HG03103 (cell line): ENCODE results near the gene SWAP70.

Experiments
- ATAC-seq: cut with Tn5 transposase; IDR thresholded peaks from one replicate; pipeline ENCODE4 v1.9.1; 2021; ENCODE audit warnings: low read depth; ENCODE audit not compliant: unreplicated experiment

SWAP70 gene

DNA sequence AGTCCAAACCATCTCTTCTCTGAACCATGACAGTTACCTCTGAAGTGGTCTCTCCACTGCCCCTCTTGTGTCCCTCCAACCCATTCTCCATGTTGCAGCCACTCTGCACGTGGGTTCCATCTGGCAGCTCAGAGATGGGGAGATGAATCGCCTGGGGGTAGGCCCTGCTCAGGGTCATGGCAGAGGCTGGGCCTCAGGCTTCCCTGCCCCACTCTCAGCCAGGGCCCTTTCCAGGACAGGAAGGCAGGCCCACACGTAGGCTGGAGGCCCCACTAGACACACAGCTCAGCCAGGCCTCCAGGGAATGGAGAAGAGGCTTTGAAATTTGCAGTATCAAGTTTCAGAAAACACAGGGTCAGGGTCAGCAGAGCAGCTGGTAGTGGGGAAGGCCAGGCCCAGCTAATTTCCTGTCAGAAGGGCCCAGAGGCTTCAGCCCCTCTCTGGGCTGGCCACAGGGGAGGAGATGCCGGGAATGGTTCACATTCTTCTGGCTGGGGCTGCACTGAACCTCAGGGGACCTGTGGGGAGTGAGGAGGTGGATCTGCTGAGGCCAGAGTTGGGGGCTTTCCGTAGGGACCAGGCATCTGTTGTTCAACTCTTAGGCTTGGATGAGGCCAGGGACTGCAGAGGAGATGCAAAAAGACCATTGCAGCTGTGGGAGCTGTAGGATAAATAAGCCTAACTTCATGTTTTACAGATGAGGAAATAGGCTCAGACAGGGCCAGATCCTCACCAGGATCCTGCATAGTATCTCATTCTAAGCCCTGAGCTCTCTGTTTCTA is 101.6 kb downstream of the SWAP70 start:
- no peak for ATAC-seq

- ATAC-seq = no peak
These were observed 105.7 kb downstream of the SWAP70 start for GRCh38 chr11:9769621-9770020.

DNA sequence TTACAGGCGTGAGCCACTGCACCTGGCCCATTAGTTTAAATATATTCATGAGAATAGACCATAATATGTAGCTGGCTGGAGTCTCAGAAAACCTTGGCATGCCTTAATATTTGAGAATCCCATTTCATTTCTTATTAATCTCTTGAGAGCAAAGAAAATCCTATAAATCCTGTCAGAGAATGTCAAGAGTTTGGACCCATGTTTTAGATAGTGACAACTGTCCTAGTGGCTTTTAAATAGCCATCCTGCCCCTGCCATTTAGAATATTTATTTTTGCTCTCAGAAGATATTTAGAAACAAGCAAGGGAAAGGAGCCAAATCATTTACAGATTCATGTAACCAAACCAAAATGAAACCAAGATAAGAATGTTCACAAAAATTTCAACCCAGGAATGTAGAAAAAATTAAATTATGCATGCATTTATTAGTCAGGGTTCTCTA is 107.2 kb downstream of the SWAP70 start:
- no peak for ATAC-seq

DNA sequence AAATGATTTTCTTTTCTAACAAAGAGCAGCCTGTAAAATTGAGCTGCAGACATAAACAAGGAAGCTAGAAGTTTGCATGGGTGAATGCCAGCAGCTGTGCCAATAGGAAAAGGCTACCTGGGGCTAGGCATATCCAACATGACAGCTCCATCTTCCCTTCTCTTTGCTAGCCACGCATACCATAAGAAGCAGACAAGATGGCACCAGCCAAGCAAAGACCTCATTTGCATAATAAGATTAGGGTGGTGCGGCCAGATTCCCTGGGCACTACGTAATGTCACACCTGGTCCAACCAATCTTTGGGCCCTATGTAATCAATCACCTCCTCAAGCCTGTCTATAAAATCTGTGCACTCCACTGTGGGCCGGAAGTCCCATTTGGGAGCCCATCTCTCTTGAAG is 108.3 kb downstream of the SWAP70 start:
- ATAC-seq = no peak

DNA sequence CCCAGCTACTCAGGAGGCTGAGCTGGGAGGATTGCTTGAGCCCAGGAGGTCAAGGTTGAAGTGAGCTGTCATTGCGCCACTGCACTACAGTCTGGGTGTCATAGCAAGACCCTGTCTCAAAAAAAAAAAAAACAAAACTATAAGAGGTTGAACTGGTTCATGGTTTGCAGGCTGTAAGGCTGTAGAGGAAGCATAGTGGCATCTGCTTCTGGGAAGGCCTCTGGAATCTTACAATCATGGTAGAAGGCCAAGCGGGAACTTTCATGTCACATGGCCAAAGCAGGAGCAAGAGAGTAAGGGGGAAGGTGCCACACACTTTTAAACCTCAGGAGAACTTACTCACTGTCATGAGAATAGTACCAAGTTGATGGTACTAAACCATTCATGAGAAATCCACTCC is 109.6 kb downstream of the SWAP70 start:
- ATAC-seq = no peak

DNA sequence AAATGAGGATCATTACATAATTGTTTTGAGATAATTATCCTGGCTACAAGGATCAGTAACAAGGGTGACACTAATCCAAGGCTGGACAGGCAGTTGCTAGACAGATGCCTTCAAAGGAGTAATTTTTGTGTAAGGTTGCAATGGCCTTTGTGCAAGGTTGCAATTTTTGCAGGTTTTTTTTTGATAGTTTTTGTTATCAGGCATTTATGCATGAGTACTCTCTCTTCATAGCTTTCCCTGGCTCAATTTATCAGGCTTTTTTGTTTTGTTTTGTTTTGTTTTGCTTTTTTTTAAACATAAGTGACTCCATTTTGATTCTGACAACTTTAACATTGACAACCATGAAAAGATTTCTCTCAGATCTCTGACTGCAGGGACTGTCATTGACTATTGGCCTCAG is 110.2 kb downstream of the SWAP70 start:
- no peak for ATAC-seq

- ATAC-seq = no peak
These were observed 110.9 kb downstream of the SWAP70 start for GRCh38 chr11:9774591-9775397.

DNA sequence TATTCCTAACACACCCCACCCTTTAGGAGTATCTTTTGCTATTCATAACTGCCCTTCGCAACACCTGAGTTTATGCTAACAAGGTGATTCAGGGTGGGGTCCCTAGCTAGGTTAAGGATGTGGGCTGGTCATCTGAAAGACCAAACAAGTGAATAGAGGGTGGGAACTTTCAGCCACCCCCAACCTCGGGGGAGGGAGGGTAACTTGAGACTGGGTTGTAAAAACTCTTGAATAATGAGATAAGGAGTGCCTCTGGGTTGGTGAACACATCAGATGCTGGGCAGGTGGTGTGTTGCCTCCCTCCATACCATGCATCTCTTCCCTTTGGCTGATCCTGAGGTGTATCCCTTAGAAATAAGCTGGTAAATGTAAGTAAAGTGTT is 111.5 kb downstream of the SWAP70 start:
- ATAC-seq = no peak

DNA sequence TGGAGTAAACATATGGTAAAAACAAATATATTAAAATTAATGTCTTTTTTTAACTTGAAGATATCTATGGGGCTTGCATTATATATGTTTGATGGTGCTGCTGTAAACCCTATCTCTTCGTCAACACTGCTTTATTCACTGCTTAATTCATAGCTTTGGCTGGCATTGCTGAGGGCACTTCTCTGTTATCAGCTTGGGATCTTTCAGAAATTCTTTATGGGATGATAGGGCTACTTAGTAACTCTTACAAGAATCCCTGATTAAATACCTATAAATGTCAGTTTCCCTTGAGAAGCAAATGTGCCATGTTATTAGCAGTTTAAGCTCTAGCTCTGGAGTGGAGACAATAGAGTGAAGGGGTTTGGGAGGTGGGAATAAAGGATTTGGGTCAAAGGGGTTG is 112.3 kb downstream of the SWAP70 start:
- ATAC-seq = no peak

DNA sequence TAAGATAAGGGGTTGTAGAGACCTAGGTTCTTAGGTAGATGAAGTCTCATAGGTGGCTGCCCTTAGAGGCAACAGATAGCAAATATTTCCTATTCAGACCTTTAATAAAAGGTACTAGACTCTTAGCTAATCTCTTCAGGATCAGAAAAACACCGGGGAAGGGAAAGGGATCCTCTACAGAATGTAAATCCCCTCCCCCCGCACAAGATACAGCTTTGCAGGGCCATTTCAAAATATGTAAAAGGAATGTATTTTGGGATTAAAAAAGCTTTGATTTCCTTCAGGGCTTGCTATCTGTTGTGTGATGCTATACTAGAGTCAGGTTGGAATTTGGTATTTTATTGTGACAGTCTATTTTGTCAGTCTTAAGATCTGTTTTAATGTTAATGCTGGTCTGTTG is 113.2 kb downstream of the SWAP70 start:
- no peak for ATAC-seq

- ATAC-seq = no peak
These were observed 113.6 kb downstream of the SWAP70 start for GRCh38 chr11:9777525-9777924.

DNA sequence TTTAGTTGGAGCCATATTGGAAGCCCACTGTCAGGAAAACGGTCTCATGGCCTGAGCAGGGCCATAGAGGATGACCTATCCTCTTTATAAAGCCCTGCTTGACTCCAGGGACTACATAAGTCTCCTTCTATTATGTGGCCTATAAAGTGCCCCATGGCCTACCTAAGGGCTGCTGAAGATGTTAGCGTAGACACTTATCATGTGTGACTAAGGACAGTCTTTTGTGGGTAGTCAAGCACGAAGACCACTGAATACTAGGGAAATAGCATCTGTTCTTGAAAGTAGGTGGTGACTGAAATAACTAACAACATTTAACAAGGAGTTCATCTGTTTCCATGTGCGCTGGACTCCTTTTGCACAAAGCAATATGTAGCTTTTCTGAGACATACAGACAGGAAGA is 117.1 kb downstream of the SWAP70 start:
- ATAC-seq = no peak

- no peak for ATAC-seq
These were observed 120.1 kb downstream of the SWAP70 start for GRCh38 chr11:9783986-9784385.

DNA sequence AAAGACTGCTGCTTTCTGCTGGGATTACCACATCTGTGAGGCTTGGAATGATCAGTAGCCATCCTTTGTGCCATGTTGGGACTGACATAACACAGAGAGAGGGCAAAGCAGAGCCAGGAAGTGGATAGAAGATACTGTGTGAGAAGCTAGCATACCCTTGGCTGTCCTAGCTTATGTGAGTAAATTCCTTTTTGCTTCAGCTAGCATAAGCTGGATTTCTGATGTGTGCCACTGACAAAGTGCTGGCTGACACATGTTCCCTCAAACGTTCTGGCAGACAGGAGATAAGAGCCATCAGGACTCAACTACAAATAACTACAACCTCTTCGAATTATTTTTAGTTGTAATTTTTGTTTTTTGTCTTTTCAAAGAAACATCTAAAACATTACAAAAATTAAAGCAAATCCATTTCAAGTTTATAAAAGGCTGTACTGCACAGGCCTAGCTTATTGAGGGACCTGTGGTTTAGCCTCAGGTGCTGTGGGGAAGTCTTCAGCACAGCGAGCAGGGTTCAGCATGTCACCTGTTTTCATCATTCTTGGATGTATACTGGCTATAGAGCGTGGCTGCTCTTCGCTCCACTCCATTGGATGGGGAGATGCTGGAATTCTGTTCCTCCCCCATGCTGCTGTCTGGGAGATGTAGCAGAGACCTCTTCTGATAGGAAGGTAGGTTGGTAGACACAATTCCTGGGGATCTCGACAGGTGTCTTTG is 120.9 kb downstream of the SWAP70 start:
- no peak for ATAC-seq

DNA sequence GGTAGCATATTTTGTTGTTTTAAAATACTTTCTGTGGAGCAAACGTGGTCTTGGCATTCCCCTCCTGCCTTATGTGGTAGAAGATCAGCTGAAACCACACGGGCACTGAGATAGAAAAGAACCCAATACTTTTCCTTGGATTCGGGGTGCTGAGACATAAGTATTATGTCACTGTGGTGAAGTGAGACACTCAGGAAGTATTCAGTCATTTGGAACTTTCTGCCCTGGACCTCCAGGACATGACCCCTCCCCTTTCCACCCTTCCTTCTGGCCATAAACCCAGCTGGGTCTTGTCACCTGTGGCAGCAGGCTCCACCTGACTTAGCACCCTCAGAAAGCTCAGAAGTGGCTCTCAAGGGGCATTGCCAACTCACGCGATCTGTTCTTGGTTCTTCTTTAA is 123.4 kb downstream of the SWAP70 start:
- ATAC-seq = no peak

DNA sequence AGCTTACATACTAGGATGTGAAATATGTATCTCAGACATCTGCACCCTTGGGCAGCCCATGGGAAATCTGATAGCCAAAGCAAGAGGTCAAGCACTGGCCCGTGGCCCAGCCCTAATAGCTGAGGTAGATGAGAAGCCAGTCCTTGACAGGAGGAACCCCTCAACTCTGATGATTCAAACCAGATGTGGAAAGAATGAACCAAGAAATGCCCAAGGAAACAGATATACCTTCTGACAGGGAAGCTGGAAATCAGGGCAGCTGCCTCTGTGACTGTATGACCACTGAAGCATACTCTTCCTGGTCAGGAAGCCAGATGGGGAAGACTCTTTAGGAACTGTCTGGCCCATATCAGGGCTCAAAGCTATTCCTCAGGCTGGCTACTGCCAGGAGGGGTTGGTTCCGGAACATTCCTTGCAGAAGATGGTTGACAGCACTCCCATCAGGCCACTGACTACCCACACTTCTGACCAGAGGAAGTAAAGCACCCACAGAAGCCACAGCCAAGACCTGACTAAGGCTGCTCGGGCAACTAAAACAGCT is 124.2 kb downstream of the SWAP70 start:
- no peak for ATAC-seq

- no peak for ATAC-seq
These were observed 126.0 kb downstream of the SWAP70 start for GRCh38 chr11:9789910-9790309.

DNA sequence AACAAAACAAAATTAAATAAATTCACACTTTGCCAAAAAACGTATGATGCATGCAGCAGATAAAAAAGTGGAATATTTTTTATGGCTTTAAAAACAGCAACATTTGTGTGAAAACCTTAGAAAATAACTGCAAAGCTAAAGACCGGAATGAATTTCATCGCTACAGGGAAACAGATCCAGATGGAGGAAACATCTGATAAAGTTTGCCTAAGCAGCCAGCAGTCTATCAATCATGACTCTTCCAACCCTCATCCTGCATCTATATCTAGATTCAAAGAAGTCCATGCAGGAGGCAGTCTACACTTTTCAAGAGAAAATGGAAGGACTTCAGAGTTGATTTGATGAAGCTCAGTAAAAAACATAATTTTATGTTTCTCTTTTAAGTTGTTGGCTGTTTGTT is 126.8 kb downstream of the SWAP70 start:
- ATAC-seq = no peak

DNA sequence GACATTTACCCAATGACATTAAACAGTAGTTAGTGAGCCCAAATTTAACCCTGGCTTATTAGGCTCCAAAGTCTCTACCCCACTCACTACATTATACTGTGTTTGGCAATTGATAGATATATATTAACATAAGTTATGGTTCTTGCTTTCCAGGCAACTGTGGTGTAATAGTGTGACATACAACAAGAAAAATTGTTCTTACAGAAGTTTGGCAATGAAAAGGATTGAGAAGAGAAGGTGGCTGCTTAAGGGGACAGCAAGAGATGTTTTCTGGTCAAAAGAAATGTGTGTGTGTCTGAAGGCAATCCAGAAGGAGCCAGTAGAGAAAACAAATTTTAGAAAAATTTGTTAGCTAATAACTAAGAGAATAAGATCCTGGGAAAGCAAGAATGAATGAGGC is 132.4 kb downstream of the SWAP70 start:
- ATAC-seq = no peak

DNA sequence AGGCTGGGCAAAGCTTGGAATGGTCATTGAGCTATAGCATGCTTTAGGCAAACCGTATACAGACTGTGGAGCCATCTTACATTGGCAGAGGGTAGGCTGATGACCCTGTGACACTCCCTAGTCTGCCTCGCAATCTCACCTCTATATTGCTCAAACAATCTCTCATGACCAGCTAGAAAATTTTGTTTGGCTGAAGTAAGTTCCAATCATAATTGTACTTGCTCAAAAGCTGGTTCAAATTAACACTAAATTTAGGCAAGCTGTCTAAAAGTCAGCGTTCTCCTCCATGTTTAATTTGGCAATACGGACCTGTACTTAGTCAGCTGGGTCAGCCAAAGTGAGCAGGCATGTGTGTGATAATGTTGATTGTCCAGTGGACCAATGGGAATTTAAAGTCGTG is 133.0 kb downstream of the SWAP70 start:
- ATAC-seq = no peak

GRCh38 chr11:9797300-9797699 is 133.4 kb downstream of the SWAP70 start:
- ATAC-seq = no peak
